Effector memory CD4-positive, alpha-beta T cell (primary cell): ENCODE results near the gene SLC17A7.

Experiments used
- DNase-seq, 3 donors: peaks; one replicate each; pipeline ENCODE4 v3.0.0-alpha.2; 2020
- H3K27ac ChIP-seq: 2 replicates; pipeline ENCODE4 v1.7.0; 2013; ENCODE audit warnings: mild to moderate bottlenecking, low read length, moderate library complexity; ENCODE audit not compliant: insufficient read depth, poor library complexity, severe bottlenecking
- H3K27me3 ChIP-seq: replicated peaks from 2 replicates; pipeline ENCODE4 v1.7.0; 2013; ENCODE audit warnings: mild to moderate bottlenecking, low read length; ENCODE audit not compliant: insufficient read depth, control insufficient read depth, poor library complexity, severe bottlenecking
- H3K36me3 ChIP-seq: 2 replicates; pipeline ENCODE4 v1.7.0; 2013; ENCODE audit warnings: mild to moderate bottlenecking, low read length, moderate library complexity; ENCODE audit not compliant: control insufficient read depth, insufficient read depth
- H3K4me1 ChIP-seq: 2 replicates; pipeline ENCODE4 v1.7.0; 2013; ENCODE audit warnings: low read length, mild to moderate bottlenecking; ENCODE audit not compliant: control insufficient read depth, insufficient read depth, poor library complexity, severe bottlenecking
- H3K4me3 ChIP-seq: 2 replicates; pipeline ENCODE4 v1.7.0; 2013; ENCODE audit warnings: low read length, low read depth, mild to moderate bottlenecking; ENCODE audit not compliant: insufficient read depth, poor library complexity, severe bottlenecking
- H3K9me3 ChIP-seq: 2 replicates; pipeline ENCODE4 v1.7.0; 2013; ENCODE audit warnings: mild to moderate bottlenecking, low read length, moderate library complexity; ENCODE audit not compliant: control insufficient read depth

SLC17A7 gene

DNA sequence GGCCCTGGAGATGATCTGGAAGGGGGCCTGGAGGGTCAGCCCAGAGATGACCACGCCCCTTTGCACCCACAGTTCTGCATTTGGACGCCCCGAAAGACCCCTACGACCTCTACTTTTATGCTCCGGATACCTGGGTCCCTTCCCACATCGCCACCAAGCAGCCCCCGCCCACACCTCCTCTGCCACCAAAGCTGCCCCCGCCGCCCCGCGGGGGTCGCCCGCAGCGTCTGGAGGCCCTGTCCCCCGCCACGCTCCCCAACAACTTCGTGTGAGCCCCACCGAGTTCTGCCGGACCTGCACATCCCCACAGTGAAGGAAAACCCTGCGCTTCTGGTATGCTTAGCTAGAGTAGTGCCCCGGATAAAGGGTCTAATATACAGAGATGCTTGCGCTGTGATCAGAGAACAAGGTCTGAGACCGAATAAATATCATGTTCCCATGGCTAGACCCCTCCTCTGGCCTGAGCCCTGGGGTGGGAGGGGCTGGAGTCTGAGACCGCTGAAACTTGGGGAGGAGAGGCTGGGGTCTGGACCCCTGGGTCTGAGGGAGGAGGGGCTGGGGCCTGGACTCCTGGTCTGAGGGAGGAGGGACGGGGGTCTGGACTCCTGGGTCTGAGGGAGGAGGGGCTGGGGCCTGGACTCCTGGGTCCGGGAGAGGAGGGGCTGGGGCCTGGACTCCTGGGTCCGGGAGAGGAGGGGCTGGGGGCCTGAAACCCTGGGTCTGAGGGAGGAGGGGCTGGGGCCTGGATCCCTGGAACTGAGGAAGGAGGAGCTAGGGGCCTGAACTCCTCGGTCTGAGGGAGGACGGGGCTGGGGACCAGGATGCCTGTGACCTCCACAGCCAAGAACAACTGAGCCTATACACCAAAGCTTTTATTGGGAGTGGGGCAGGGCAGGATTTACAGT is 12.5 kb downstream of the SLC17A7 start:
- H3K36me3 ChIP-seq: no peaks in the 10 kb centered on the region
- peaks cover 71% of the 10 kb centered on the region for H3K27me3 ChIP-seq
- peak overlapping the region; percentile 20 for H3K4me3 ChIP-seq
- H3K27ac ChIP-seq: no peak overlapping the region
- DNase-seq: no peak
- no peaks in the 10 kb centered on the region for H3K9me3 ChIP-seq
- H3K4me1 ChIP-seq: peaks cover 45% of the 10 kb centered on the region

DNA sequence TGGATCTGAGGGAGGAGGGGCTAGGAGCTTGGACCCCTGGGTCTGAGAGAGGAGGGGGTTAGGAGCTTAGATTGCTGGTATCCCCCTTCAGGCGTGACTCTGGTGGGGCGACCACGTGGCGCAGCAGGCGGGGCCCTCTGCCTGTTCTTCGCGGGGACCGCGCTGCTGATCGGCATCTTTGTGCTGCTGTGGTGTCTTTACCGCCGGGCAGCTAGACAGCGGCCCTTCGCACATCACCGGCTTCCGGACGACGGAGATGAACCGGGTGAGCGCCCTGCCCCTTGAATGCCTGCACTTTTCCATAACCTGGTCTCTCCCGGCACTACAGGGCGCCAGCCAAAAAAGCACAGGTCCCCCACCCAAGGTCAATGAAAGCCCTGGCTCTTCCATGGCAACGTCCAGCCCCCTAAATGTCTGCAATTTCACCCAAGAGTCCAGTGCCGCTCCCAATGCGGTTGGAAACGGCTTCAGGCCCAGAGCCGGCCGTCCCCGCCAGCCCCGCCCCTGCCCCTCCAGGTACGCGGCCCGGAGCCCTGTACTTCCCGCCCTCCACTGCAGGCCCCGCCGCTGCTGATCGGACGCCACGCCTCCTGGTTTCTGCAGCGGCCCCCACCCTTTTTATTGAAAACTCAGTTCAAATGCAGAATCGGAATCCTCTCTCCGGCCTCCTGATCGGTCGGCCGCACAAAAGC is 13.3 kb downstream of the SLC17A7 start:
- H3K27ac ChIP-seq: no peak overlapping the region
- peaks cover 68% of the 10 kb centered on the region for H3K27me3 ChIP-seq
- no peak for DNase-seq
- H3K9me3 ChIP-seq: no peaks in the 10 kb centered on the region
- H3K36me3 ChIP-seq: no peaks in the 10 kb centered on the region
- peak overlapping the region; percentile 20 for H3K4me3 ChIP-seq
- H3K4me1 ChIP-seq: peaks cover 47% of the 10 kb centered on the region

DNA sequence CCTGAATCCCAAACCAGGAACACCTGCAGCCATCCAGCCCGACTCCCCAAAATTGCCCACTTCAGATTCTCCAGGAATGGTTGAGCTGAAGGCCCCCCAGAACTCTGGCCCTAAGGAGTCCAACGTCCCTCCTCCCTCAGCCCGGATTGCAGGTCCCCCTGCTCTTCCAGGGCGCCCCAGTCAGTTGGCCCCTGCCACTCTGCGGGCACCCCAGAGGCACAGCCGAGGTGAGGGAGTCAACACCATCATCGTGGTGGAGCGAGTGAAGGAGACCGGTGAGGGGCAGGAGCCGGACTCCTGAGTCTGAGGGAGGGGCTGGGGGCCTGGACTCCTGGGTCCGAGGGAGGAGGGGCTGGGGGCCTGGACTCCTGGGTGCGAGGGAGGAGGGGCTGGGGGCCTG is 14.0 kb downstream of the SLC17A7 start:
- H3K27me3 ChIP-seq: peaks cover 68% of the 10 kb centered on the region
- H3K4me1 ChIP-seq: peaks cover 47% of the 10 kb centered on the region
- DNase-seq: no peak
- H3K36me3 ChIP-seq: no peaks in the 10 kb centered on the region
- H3K4me3 ChIP-seq: no peak overlapping the region
- no peak overlapping the region for H3K27ac ChIP-seq
- H3K9me3 ChIP-seq: no peaks in the 10 kb centered on the region

DNA sequence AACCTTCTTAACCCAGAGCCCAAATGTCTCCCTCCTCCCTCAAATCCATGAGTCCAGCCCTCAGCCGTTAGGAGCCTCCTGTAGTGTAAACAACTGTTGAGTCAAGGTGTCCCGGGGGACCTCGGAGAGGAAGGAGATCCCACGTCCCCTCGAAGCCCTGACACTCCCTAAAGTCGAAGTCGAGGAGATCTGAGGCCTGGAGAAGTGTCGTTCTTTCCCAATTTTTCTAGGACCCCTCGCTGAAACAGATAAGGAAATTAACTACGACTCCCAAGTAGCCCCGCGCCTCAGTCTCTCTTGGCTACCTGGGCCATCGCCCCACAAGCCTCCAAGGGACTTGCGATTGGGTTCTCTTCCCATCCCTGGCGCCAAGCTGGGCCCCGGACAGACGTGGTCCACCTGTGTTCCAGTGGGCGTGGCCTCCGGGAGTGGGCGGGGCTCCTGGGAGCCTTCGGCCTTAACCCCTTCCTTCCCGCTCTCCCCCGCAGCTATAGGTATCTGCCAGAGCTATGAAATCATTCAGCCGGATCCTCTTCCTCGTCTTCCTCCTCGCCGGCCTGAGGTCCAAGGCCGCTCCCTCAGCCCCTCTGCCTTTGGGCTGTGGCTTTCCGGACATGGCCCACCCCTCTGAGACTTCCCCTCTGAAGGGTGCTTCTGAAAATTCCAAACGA is 15.3 kb downstream of the SLC17A7 start:
- Histone ChIP-seq H3K27ac (no peak overlapping the region), H3K4me1 (peaks cover 52% of the 10 kb centered on the region), H3K27me3 (peaks cover 64% of the 10 kb centered on the region), H3K9me3 (no peaks in the 10 kb centered on the region), H3K4me3 (no peak overlapping the region), H3K36me3 (no peaks in the 10 kb centered on the region)
- no peak for DNase-seq

DNA sequence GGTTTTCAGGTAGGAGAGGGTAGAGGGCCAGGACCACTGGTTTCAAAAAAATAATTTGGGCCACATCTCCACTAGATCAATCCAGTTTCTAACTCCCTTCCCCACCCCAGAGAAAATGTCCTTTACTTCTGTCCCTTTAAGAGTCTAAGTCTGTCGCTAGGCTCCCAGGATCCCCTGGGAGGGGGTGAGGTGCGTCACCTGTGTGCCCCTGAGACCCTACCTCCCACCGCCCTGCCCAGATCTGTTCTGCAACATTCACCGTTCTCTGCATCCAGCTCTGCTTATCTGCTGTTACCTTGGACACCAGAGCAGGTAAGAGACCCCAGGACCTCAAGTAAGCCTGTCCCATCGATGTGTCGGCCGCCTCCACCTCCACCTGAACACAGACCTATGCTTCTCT is 16.1 kb downstream of the SLC17A7 start, which contains the start of gene GFY:
Gene GFY, plus strand, starts transcription at position 211 of the 400 bp plus-strand sequence. CDS start 1,043 bp downstream, outside the sequence.
- no peak within 1 kb of the TSS for H3K4me3 ChIP-seq
- DNase-seq: no peak
- H3K4me1 ChIP-seq: peaks cover 55% of the 10 kb centered on the region
- H3K36me3 ChIP-seq: no peaks in the 10 kb centered on the region
- H3K27ac ChIP-seq: no peak within 1 kb of the TSS
- H3K27me3 ChIP-seq: peaks cover 62% of the 10 kb centered on the region
- no peaks in the 10 kb centered on the region for H3K9me3 ChIP-seq

DNA sequence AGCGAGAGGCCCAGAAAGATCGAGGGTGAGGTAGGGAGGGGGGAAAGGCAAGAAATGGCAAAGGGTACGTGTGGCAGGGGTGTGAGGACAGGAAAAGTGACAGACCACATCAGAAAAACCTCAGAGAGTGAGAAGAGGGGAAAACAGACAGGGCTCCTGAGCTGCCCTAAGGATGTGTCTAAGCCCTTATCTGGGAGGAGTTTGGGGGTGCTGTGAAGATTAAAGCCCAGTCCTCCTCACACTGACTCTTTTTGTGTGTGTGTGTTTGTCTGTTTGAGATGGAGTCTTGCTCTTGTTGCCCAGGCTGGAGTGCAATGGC is 17.4 kb downstream of the SLC17A7 start:
- peaks cover 57% of the 10 kb centered on the region for H3K27me3 ChIP-seq
- peaks cover 55% of the 10 kb centered on the region for H3K4me1 ChIP-seq
- no peak overlapping the region for H3K4me3 ChIP-seq
- no peaks in the 10 kb centered on the region for H3K9me3 ChIP-seq
- H3K27ac ChIP-seq: no peak overlapping the region
- DNase-seq: no peak
- H3K36me3 ChIP-seq: no peaks in the 10 kb centered on the region

DNA sequence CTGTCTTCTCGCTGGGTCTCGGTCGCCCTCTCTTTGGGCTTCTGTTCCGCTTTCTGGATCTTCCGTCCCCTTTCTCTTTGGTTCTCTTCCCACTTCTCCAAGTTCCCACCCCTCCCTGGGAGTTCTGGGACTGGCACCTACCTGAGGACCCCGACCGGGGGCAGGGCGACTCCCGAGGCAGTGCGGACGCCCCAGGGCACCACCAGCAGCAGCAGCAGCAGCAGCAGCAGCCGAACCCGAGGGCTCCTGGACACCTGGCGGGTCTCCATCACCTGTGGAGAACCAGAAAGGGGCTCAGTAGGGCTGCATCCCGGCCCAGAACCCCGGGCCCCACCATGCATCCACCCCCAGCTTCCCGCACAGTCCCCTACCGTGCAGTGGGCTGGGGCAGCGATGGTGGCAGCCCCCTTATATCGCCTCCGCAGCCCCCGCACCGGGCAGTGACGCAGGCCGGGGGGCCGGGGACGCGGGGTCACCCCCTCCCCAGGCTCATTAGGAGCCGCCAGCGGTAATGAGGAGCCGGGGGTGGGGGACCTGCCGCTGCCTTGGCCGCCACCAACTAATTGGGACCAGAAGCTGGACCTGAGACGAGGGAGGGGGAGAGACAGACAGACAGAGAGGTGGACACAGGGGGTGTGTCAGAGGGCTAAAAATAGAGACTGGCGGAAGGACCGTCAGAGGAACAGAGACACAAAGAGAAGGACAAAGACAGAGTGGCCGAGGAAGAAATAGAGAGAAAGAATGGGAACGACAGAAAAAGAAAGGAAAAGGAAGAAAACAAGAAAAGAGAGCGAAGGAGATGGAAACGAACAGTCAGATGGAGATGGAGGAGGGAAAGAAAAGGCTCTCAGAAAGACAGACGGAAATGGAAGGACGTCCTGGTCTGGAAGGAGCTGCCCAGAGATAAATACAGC is 18.0 kb downstream of the SLC17A7 start, which contains the start of gene PTH2:
Gene PTH2, minus strand, starts transcription at position 371 of the 914 bp plus-strand sequence. Its CDS starts 102 bp downstream, at position 269.
- peak within 1 kb of the TSS; percentile 31 for H3K4me3 ChIP-seq
- no peaks in the 10 kb centered on the region for H3K36me3 ChIP-seq
- no peak within 1 kb of the TSS for H3K27ac ChIP-seq
- peaks cover 50% of the 10 kb centered on the region for H3K4me1 ChIP-seq
- DNase-seq: no peak
- peaks cover 51% of the 10 kb centered on the region for H3K27me3 ChIP-seq
- H3K9me3 ChIP-seq: no peaks in the 10 kb centered on the region

DNA sequence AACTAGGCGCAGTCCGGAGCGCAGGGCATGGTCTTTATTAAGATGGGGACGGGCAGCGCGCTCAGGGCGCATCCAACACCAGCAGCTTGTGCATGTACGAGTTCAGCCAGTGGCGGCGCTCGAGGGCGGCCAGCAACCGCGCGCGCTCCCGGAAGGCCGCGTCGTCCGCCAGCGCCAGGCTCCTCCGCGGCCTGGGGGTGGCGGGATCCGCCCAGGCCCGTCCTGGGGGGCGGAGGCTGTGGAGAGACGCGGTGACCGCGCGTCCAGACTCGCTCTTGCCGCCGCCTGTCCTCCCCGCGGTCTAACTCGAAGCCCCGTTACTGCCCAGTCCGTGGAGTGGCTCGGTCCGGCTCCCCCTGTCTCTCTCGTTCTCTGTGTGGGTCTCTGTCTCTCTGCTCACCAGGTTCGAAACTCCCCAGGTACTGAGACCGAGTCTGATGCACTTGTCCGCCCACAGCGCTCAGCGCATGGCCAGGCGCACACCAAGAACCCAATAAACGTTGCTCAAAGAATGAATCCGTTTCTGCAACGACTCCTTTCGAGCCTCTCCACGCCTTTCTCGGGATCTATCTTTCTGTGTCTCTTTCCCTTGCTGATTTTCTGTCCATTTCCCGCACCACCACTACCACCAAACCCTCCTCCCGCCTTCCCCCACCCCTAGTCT is 18.8 kb downstream of the SLC17A7 start:
- peak in 1 of 3 donors; percentile 38 for DNase-seq
- H3K4me1 ChIP-seq: peaks cover 42% of the 10 kb centered on the region
- peak overlapping the region; percentile 31 for H3K4me3 ChIP-seq
- no peaks in the 10 kb centered on the region for H3K36me3 ChIP-seq
- H3K9me3 ChIP-seq: no peaks in the 10 kb centered on the region
- H3K27ac ChIP-seq: no peak overlapping the region
- H3K27me3 ChIP-seq: peaks cover 45% of the 10 kb centered on the region

DNA sequence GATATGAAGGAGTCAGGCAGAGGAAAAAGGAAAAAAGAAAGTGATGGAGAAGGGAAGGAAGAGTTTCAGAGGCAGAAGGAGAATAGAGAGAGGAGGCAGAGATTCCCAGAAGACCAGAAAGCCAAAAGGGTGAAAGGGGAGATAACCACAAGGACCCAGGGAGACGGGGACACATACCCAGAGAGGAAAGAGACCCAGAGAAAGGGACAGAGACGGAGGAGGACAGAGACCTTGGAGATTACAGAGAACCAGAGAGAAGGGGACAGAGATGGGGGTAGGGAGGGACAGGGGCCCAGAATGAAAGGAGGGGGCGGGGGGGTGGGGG is 19.5 kb downstream of the SLC17A7 start:
- Histone ChIP-seq H3K36me3 (no peaks in the 10 kb centered on the region), H3K27ac (no peak overlapping the region), H3K4me1 (peaks cover 39% of the 10 kb centered on the region), H3K4me3 (no peak overlapping the region), H3K27me3 (peaks cover 39% of the 10 kb centered on the region), H3K9me3 (no peaks in the 10 kb centered on the region)
- DNase-seq: no peak
